Omental fat pad (tissue), 4 donors: ENCODE results near the gene SSPN. TPM values are rescaled to one million over a fixed set of nuclear protein-coding genes. Genes with fewer than 3 reads are reported as not detected.

Source experiments
- ATAC-seq: fragments of 150-250 bp; one replicate; pipeline ENCODE4 v1.9.1; 2016; ENCODE audit warnings: mild to moderate bottlenecking, moderate library complexity; ENCODE audit not compliant: low FRiP score
- DNase-seq: peaks from one replicate; pipeline ENCODE4 v3.0.0-alpha.2; 2019; ENCODE audit warnings: low spot score
- total RNA-seq, 4 donors: library from RNA; depleted of rRNA; stranded (reverse); fragments of >200 nt; gene quantifications; one replicate each; pipeline ENCODE4 v1.1.0, GENCODE V29; 2016
- TF ChIP-seq, protein P1 (sequence below), 3 donors: fragments of 450-650 bp; IDR thresholded peaks; one replicate each; pipeline ENCODE4 v1.5.1; 2016 to 2017; ENCODE audit warnings: antibody characterized with exemption in 3 of 3, mild to moderate bottlenecking in 3 of 3, moderate library complexity in 2 of 3

The SSPN gene
- total RNA-seq, 4 donors from 2014 or later, result 14.1 to 20.2 (median 16.1) TPM

DNA sequence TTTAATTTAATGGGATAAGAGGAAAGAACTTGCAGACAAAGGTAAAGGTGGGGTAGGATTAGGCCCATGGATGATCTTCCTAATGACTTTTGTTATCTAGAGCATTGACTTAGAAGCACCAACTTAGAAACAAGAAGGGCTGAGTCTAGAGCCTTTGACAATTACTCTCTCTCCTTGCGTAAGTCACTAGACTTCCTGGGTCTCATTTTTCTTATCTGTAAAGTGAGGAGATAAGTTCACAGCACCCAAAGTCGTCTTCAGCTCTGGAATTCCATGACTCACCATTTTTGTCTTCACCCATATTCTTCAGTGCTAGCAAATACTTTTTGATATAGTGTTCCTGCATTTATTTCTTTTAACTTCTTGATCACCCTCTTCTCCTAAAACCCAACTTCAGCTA is 75.7 kb downstream of the SSPN start:
- TF ChIP-seq, protein P1, sequence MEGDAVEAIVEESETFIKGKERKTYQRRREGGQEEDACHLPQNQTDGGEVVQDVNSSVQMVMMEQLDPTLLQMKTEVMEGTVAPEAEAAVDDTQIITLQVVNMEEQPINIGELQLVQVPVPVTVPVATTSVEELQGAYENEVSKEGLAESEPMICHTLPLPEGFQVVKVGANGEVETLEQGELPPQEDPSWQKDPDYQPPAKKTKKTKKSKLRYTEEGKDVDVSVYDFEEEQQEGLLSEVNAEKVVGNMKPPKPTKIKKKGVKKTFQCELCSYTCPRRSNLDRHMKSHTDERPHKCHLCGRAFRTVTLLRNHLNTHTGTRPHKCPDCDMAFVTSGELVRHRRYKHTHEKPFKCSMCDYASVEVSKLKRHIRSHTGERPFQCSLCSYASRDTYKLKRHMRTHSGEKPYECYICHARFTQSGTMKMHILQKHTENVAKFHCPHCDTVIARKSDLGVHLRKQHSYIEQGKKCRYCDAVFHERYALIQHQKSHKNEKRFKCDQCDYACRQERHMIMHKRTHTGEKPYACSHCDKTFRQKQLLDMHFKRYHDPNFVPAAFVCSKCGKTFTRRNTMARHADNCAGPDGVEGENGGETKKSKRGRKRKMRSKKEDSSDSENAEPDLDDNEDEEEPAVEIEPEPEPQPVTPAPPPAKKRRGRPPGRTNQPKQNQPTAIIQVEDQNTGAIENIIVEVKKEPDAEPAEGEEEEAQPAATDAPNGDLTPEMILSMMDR (IDR thresholded peaks at IDR 0.05), result no peak
- ATAC-seq, result no peak
- DNase-seq, result no peak

DNA sequence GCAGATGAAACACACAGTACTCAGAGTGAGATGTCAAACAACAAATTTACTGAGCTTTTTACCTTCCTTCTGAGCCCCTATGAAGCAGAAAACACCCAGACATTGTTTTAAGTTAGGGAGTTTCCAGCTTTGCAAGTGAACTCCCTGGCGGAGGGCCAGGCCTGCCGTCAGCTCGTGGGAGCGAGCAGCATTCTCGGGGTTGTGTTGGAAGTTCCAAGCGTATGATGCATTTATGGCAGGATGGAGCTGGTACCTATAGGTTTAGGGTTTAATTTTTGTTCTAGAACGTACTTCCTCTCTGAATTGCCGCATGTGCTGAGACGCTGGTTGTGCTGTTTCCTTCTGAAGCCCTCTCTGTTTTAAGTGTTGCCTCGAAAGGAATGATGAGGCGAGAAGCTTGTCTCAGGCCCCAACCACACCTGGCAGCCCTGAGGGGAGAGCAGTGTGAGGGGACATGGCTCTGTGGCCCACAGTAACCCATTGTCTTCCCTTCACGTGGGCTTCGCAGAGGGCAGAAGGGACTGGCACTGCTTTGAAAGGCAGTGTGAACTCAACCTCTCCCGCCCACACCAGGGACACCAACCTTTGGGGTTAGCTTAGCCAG is 76.6 kb downstream of the SSPN start:
- peak; percentile 91 for DNase-seq
- ATAC-seq, result peak; percentile 51
- TF ChIP-seq, protein P1 (IDR thresholded peaks at IDR 0.05), result no peak

DNA sequence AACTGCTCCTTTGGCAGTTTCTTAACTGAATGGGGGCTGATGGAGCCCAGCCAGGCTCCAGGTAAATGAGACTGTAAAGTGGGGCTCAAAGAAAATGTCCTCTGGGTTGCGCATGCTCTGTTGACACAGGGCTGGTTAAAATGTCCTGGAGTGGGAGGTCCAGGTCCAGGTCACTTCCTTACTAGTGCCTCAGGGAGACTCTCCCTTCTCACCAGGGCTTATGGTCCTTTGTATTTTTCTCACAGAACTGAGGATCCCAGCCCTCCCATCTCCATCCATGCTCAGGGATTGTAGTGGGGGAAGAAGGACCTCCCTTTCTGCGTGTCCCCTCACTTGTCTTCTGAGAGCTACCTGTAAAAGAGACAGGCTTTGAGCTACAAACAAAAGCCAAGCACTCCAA is 77.5 kb downstream of the SSPN start:
- DNase-seq (no peak), ATAC-seq (no peak)
- TF ChIP-seq, protein P1 (IDR thresholded peaks at IDR 0.05), result no peak

DNA sequence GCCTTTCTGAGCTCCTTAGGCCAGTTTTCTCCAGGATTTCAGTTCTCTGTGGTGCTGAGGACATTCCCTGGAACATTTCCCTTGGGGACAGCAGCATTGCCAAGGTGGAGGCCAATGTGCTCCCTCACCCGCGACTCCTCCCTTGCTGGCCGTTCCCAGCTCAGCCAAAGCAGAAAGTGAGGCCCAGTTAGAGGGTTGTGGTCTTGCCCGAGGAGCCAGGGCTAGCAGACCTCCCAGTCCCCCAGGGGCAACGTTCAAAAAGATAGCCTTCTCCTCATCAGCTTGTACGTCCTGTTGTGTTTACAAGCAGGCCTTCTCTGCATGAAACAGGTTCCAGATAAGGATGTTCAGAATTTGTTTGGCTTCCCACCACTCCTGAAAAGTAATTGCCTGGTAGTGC is 78.4 kb downstream of the SSPN start:
- TF ChIP-seq, protein P1 (IDR thresholded peaks at IDR 0.05), result no peak
- DNase-seq, result no peak
- no peak for ATAC-seq

DNA sequence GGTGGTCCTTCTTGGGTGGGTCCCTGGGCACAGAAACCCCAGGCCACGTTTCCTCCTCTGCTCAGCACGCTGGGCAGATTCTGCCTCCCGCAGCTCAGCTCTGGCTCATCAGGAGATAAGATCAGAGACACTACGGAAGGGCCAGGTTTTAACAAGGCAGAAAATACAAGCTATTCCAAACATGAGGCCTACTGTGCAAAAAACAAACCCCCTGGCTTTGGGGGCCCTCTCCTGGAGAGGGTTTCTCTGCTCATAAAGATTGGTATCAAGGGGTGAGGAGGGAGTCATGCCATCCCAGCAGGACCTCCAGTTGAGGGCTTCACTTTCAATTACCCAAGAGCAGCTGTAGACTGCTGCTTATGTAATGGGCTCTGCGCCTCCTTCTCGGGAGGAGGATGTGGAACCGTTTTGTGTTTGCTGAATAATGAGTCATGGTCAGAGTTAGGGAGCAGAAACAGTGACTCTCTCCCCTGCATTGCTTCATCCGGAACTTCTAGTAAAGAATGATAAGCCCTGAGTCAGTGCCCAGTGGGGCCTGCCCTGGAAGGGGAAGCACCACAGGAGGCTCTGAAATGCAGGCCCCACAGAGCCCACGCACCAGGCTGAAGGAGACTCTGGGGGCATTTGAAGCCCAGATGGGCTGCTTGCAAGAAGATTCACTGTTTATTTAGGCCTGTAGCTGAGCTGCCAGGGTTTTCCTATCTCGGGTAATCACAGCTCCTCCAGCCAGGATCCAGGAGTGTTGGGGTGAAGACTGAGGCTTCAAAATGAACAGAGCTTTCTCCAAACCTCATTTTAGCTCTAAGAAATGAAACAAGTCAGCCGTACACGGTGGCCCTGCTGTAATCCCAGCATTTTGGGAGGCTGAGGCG is 79.3 kb downstream of the SSPN start:
- ATAC-seq, result peak; percentile 96
- DNase-seq, result peak; percentile 58
- TF ChIP-seq, protein P1 (IDR thresholded peaks at IDR 0.05), result no peak

DNA sequence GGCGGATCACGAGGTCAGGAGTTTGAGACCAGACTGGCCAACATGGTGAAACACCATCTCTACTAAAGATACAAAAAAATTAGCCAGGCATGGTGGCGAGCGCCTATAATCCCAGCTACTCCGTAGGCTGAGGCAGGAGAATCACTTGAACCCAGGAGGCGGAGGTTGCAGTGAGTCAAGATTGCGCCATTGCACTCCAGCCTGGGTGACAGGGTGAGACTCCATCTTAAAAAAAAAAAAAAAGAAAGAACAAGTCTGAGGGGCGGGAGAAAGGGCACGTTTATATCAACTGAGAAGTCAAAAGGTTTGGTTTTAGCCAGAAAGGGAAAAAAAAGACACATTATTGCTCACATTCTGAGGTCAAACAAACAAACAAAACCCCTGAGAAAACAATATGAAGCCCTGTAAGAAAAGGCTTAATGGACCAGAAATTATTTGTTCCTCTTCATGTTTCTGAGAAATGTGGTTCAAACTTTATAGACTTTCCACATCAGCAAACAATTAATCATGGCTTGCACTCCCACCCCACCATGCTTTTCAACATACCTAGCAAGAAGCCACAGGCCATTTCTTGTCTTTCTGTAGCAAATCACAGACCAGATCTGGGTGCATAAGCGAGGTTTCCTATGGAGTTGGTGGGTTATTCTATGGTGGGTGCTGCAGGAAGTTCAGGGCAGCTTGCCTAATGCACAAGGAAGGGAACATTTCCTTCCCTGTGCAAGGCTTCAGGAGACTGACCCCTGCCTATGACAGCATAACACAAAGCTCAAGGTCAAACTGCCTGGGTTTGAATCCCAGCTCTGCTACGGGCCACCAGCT is 80.1 kb downstream of the SSPN start:
- no peak for DNase-seq
- TF ChIP-seq, protein P1 (IDR thresholded peaks at IDR 0.05), result no peak
- ATAC-seq, result no peak
